Natural killer cell (primary cell): Measurements from ENCODE around the gene LCE5A. TPM values are rescaled to one million over a fixed set of nuclear protein-coding genes. Genes with fewer than 3 reads are reported as not detected.

Source experiments
- ATAC-seq, 3 donors: fragments of 150-1000 bp in 2 of 3; fragments of 200-7000 bp in 1 of 3; cut with Tn5 transposase; 1 replicate in 1 of 3; 2 replicates in 2 of 3; pipeline ENCODE4 v1.10.0; 2021; ENCODE audit warnings: mild to moderate bottlenecking in 2 of 3, moderate library complexity in 2 of 3
- DNase-seq, 2 donors: peaks; one replicate each; pipeline versions ENCODE4 v3.0.0 to v3.0.0-alpha.2; 2013 to 2021; ENCODE audit warnings: mixed read lengths in 1 of 2
- H3K27ac ChIP-seq: one replicate; pipeline ENCODE4 v1.5.1; 2013; ENCODE audit warnings: mild to moderate bottlenecking, low read length
- H3K27me3 ChIP-seq: one replicate; pipeline ENCODE4 v1.6.1; 2013; ENCODE audit warnings: low read length; ENCODE audit not compliant: control insufficient read depth, insufficient read depth
- H3K36me3 ChIP-seq: one replicate; pipeline ENCODE4 v1.6.1; 2013; ENCODE audit warnings: low read length; ENCODE audit not compliant: control insufficient read depth, insufficient read depth
- H3K4me1 ChIP-seq: one replicate; pipeline ENCODE4 v1.6.1; 2013; ENCODE audit warnings: low read length; ENCODE audit not compliant: control insufficient read depth, insufficient read depth
- H3K4me3 ChIP-seq: one replicate; pipeline ENCODE4 v1.5.1; 2013; ENCODE audit warnings: low read length
- H3K9me3 ChIP-seq: one replicate; pipeline ENCODE4 v1.6.1; 2013; ENCODE audit warnings: low read length; ENCODE audit not compliant: control insufficient read depth, insufficient read depth
- H3K27ac Mint-ChIP-seq, 2 donors: one replicate each; pipeline ENCODE4 v1.8.0; 2022; ENCODE audit warnings: mild to moderate bottlenecking in 2 of 2, mixed read lengths in 2 of 2, moderate library complexity in 1 of 2
- H3K27me3 Mint-ChIP-seq, 2 donors: one replicate each; pipeline ENCODE4 v1.8.0; 2022; ENCODE audit warnings: low read depth in 2 of 2, mixed read lengths in 2 of 2
- H3K36me3 Mint-ChIP-seq: one replicate; pipeline ENCODE4 v1.8.0; 2022; ENCODE audit warnings: mixed read lengths
- H3K4me1 Mint-ChIP-seq, 2 donors: one replicate each; pipeline ENCODE4 v1.8.0; 2022; ENCODE audit warnings: mixed read lengths in 2 of 2
- H3K4me3 Mint-ChIP-seq: one replicate; pipeline ENCODE4 v1.8.0; 2022; ENCODE audit warnings: mild to moderate bottlenecking, moderate library complexity, mixed read lengths
- H3K9me3 Mint-ChIP-seq, 2 donors: one replicate each; pipeline ENCODE4 v1.8.0; 2022; ENCODE audit warnings: mixed read lengths in 2 of 2
- CTCF ChIP-seq: fragments of 200-600 bp; IDR thresholded peaks from one replicate; pipeline ENCODE4 v1.8.0; 2022; ENCODE audit warnings: antibody characterized with exemption
- WGBS: methylation state at CpG from one replicate; pipeline ENCODE4 v1.1.7; 2013; ENCODE audit warnings: missing lambda C conversion rate; ENCODE audit not compliant: insufficient coverage; 5-methylcytosine and 5-hydroxymethylcytosine counted together
- intact Hi-C: fragments of 100-400 bp; cut with micrococcal nuclease; formaldehyde crosslinking; loops from one replicate; pipeline ENCODE4 v1.14.2; 2022
- total RNA-seq, 4 donors: library from RNA; stranded (reverse); fragments of 120-200 nt in 1 of 4; gene quantifications; one replicate each; pipeline versions ENCODE4 v1.2.3 to v1.2.4, GENCODE V29; 2013 to 2022

The LCE5A gene
- total RNA-seq, 3 donors from 2014 or later (not counting 1 experiment from before 2014, with no cell fraction given) = not detected

DNA sequence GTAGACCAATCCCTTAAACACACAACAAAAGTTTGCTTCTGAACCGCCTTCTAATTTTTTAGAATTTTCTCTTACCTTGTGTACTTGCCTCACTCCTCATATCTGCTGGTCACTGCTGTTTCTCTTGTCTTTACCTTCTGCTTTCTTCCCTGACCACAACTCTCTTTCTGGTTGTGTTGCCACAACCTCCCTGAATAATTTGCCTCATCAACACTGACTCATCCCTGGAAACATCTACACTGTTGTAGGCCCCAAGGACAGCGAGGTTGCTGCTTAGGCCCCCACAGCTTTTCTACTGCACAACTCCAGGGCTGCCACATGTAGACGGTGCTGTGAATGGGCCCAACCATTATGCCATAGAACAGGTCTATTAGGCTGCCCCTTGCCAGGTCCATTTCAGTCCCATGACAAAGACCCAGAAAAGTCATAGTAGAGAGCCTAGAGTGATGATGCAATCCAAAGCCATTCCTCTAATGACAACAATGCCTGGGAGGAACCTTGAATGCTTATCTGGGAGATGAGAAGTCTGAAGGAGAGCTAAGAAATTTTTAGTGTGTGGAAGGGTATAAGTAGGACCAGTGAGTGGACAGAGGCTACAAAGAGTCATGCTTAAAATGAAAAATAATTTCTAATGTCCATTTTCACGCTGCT, 36.6 kb upstream of the LCE5A start:
- intact Hi-C loops = no loop called here
- DNase-seq (no peak), ATAC-seq (no peak)
- Histone ChIP-seq H3K9me3 (peaks cover 23% of the 10 kb centered on the region), H3K27me3 (peaks cover 2% of the 10 kb centered on the region), H3K27ac (no peak overlapping the region), H3K4me3 (no peak overlapping the region), H3K4me1 (no peaks in the 10 kb centered on the region), H3K36me3 (no peaks in the 10 kb centered on the region)
- TF ChIP-seq CTCF = no peak
- H3K4me1 Mint-ChIP-seq = peaks cover 0 to 9% of the 10 kb centered on the region in 2 donors
- no peak overlapping the region for H3K27ac Mint-ChIP-seq
- H3K27me3 Mint-ChIP-seq = no peaks in the 10 kb centered on the region
- no peak overlapping the region for H3K4me3 Mint-ChIP-seq
- WGBS = 85% methylated on average over 4 of the region's 4 CpGs
- H3K36me3 Mint-ChIP-seq = peaks cover 6% of the 10 kb centered on the region
- peaks cover 3 to 8% of the 10 kb centered on the region in 2 donors for H3K9me3 Mint-ChIP-seq

DNA sequence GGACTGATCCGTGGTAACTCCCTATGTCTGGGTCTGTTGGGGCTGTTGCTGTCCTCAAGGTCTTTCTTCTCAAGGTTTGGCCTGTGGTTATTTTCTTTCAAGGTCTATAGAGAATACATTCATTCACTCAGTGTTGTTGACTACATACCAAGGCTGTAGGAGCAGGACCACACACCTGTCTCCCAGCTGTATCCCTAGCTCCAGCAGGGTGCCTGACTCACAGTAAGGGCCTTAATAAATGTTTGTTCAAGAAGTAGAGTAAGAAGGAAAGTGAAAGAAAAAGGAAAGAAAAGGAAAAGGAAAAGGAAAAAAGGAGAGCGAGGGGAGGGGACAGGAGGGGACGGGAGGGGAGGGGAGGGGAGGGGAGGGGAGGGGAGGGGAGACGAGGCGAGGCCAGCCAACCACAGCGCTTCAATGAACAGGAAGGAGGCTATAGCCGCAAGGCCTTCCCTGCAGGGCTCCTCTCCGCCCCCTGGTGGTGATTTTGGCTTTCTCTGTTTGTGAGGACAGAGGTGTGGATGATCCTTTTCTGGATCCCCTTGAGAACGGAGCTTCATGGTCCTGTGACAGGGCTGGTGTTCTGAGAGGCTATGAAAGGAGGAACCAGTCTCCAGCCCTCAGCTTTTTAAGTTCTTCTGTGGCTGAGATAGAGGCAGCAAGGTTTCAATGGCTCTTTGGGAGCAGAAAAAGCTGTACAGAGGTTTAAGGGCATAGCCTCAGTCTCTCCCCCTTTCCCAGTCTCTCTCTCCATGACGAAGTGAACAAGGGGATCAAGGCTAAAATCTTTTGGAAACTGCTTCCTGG, 30.6 kb upstream of the LCE5A start:
- Mint-ChIP-seq H3K4me1 (peaks cover 11 to 15% of the 10 kb centered on the region in 2 donors), H3K27ac (peak overlapping the region; percentile 7 to 12), H3K4me3 (no peak overlapping the region), H3K27me3 (peaks cover 0 to 2% of the 10 kb centered on the region in 2 donors), H3K36me3 (peaks cover 6% of the 10 kb centered on the region), H3K9me3 (peaks cover 3 to 8% of the 10 kb centered on the region in 2 donors)
- H3K27ac ChIP-seq = peak overlapping the region; percentile 22
- H3K27me3 ChIP-seq = no peaks in the 10 kb centered on the region
- 48% methylated on average over 6 of the region's 10 CpGs for WGBS
- peaks cover 20% of the 10 kb centered on the region for H3K9me3 ChIP-seq
- DNase-seq (peak in 1 of 2 donors; percentile 75), ATAC-seq (peak; percentile 62 to 91 (median 65))
- H3K4me1 ChIP-seq = peaks cover 8% of the 10 kb centered on the region
- intact Hi-C loops = no loop called here
- no peaks in the 10 kb centered on the region for H3K36me3 ChIP-seq
- peak; percentile 43 for TF ChIP-seq CTCF
- no peak overlapping the region for H3K4me3 ChIP-seq

GRCh38 chr1:152481869-152482664, 28.5 kb upstream of the LCE5A start:
- Histone ChIP-seq H3K9me3 (peaks cover 7% of the 10 kb centered on the region), H3K27ac (no peak overlapping the region), H3K27me3 (no peaks in the 10 kb centered on the region), H3K36me3 (no peaks in the 10 kb centered on the region), H3K4me3 (no peak overlapping the region), H3K4me1 (peaks cover 8% of the 10 kb centered on the region)
- DNase-seq (no peak), ATAC-seq (no peak)
- intact Hi-C loops = no loop called here
- Mint-ChIP-seq H3K4me3 (no peak overlapping the region), H3K36me3 (peaks cover 3% of the 10 kb centered on the region), H3K9me3 (peaks cover 2 to 5% of the 10 kb centered on the region in 2 donors), H3K4me1 (peaks cover 11 to 15% of the 10 kb centered on the region in 2 donors), H3K27ac (no peak overlapping the region), H3K27me3 (peaks cover 2% of the 10 kb centered on the region in 2 donors)
- WGBS = 91% methylated on average over 7 of the region's 8 CpGs
- TF ChIP-seq CTCF = no peak
